H1 (cell line): ENCODE measurements around the gene ALS2CL. TPM values are rescaled to one million over a fixed set of nuclear protein-coding genes. Genes with fewer than 3 reads are reported as not detected.
A peak's percentile ranks its signal among the peaks of the same experiment; 100 is the strongest.

Source experiments
- CTCF ChIA-PET: fragments of 300-600 bp; sonication (Branson Sonifier 250); formaldehyde crosslinking; loops from one replicate; lab custom pipeline; 2021; ENCODE audit not compliant: partially characterized antibody; lab: Charles Lee
- POLR2A ChIA-PET: fragments of 300-600 bp; sonication (Branson Sonifier 250); formaldehyde crosslinking; loops from one replicate; lab custom pipeline; 2021; ENCODE audit warnings: inconsistent platforms; ENCODE audit not compliant: partially characterized antibody; lab: Charles Lee
- DNase-seq, 2 experiments: peaks; one replicate each; pipeline versions ENCODE4 v3.0.0 to v3.0.0-alpha.2; 2010 to 2022; ENCODE audit warnings: low spot score in 2 of 2, low read depth in 1 of 2, mixed read lengths in 1 of 2
- FAIRE-seq: peaks from 2 replicates; lab custom pipeline; 2011; peaks lifted over from hg19 to GRCh38; lab: Jason Lieb, UNC
- H2AFZ ChIP-seq: 2 replicates; pipeline ENCODE4 v1.8.1; 2012; ENCODE audit warnings: low read length, inconsistent platforms
- H2AK5ac ChIP-seq: 2 replicates; pipeline ENCODE4 v1.6.1; 2013; ENCODE audit warnings: low read depth, low read length
- H2BK120ac ChIP-seq: replicated peaks from 2 replicates; pipeline ENCODE3; 2013; ENCODE audit warnings: low read depth, low read length, inconsistent platforms
- H2BK12ac ChIP-seq: 2 replicates; pipeline ENCODE4 v1.6.1; 2013; ENCODE audit warnings: low read depth, low read length
- H2BK15ac ChIP-seq: 2 replicates; pipeline ENCODE4 v1.6.1; 2013; ENCODE audit warnings: low read length
- H2BK20ac ChIP-seq: 2 replicates; pipeline ENCODE4 v1.6.1; 2013; ENCODE audit warnings: low read length
- H2BK5ac ChIP-seq: 2 replicates; pipeline ENCODE4 v1.6.1; 2013; ENCODE audit warnings: low read depth, low read length
- H3K14ac ChIP-seq: 2 replicates; pipeline ENCODE4 v1.6.1; 2013; ENCODE audit warnings: inconsistent platforms; ENCODE audit not compliant: insufficient read length
- H3K18ac ChIP-seq: 2 replicates; pipeline ENCODE4 v1.6.1; 2013; ENCODE audit warnings: low read length; ENCODE audit errors: extremely low read depth
- H3K23ac ChIP-seq: 2 replicates; pipeline ENCODE4 v1.6.1; 2013; ENCODE audit warnings: inconsistent platforms; ENCODE audit not compliant: insufficient read length
- H3K23me2 ChIP-seq: 2 replicates; pipeline ENCODE4 v1.6.1; 2013; ENCODE audit warnings: low read depth, low read length
- H3K27ac ChIP-seq: 2 replicates; pipeline ENCODE4 v1.6.1; 2011; ENCODE audit warnings: low read depth, low read length, inconsistent platforms
- H3K27me3 ChIP-seq, 4 experiments: replicated peaks in 1 of 4; 1 replicate in 1 of 4; 2 replicates in 3 of 4; pipeline versions ENCODE4 v1.6.1 to v1.8.1; 2011 to 2013; ENCODE audit warnings: low read length in 3 of 4, mild to moderate bottlenecking in 3 of 4, inconsistent platforms in 2 of 4, mixed read lengths in 2 of 4, moderate library complexity in 1 of 4; ENCODE audit not compliant: control insufficient read depth in 3 of 4, insufficient read depth in 3 of 4; ENCODE audit errors: extremely low read depth in 1 of 4
- H3K36me3 ChIP-seq, 4 experiments: 2 replicates each; pipeline versions ENCODE4 v1.6.1 to v1.8.1; 2011 to 2013; ENCODE audit warnings: mild to moderate bottlenecking in 4 of 4, low read length in 3 of 4, moderate library complexity in 2 of 4, control low read depth in 1 of 4, inconsistent platforms in 1 of 4; ENCODE audit not compliant: insufficient read depth in 4 of 4, control insufficient read depth in 2 of 4
- H3K4ac ChIP-seq: replicated peaks from 2 replicates; pipeline ENCODE3; 2013; ENCODE audit warnings: low read length, low read depth, mixed read lengths, inconsistent platforms; ENCODE audit not compliant: insufficient read length
- H3K4me1 ChIP-seq, 4 experiments: replicated peaks in 1 of 4; 1 replicate in 1 of 4; 2 replicates in 3 of 4; pipeline versions ENCODE4 v1.6.1 to v1.8.1; 2011 to 2013; ENCODE audit warnings: low read length in 3 of 4, inconsistent platforms in 2 of 4, mixed read lengths in 1 of 4; ENCODE audit not compliant: insufficient read depth in 4 of 4, control insufficient read depth in 3 of 4
- H3K4me2 ChIP-seq, 2 experiments: 2 replicates each; pipeline versions ENCODE4 v1.6.1 to v1.8.1; 2011 to 2013; ENCODE audit warnings: low read depth in 2 of 2, low read length in 2 of 2, control low read depth in 1 of 2, inconsistent platforms in 1 of 2, mild to moderate bottlenecking in 1 of 2; ENCODE audit not compliant: insufficient read depth in 1 of 2
- H3K4me3 ChIP-seq, 4 experiments: fragments of 200-600, 300-600 bp in 1 of 4; sonication (generic), shearing (Covaris generic), sonication (Bioruptor Twin) in 1 of 4; 2 replicates each; pipeline versions ENCODE4 v1.5.1 to v1.8.1; 2011 to 2016; ENCODE audit warnings: low read length in 4 of 4, low read depth in 3 of 4, control low read depth in 2 of 4, inconsistent platforms in 2 of 4, mild to moderate bottlenecking in 2 of 4, mixed read lengths in 1 of 4, moderate library complexity in 1 of 4; ENCODE audit not compliant: insufficient read depth in 2 of 4; ENCODE audit errors: extremely low read depth in 1 of 4
- H3K56ac ChIP-seq: replicated peaks from 2 replicates; pipeline ENCODE3; 2013; ENCODE audit warnings: low read depth, mild to moderate bottlenecking, mixed read lengths, low read length, inconsistent platforms; ENCODE audit not compliant: insufficient read length
- H3K79me1 ChIP-seq: 2 replicates; pipeline ENCODE4 v1.6.1; 2013; ENCODE audit warnings: low read depth, low read length, control low read depth
- H3K79me2 ChIP-seq, 2 experiments: 2 replicates each; pipeline versions ENCODE4 v1.6.1 to v1.8.1; 2012 to 2013; ENCODE audit warnings: low read length in 2 of 2, mild to moderate bottlenecking in 2 of 2, inconsistent platforms in 1 of 2; ENCODE audit not compliant: insufficient read depth in 2 of 2, control insufficient read depth in 1 of 2
- H3K9ac ChIP-seq, 4 experiments: replicated peaks in 1 of 4; 1 replicate in 1 of 4; 2 replicates in 3 of 4; pipeline versions ENCODE4 v1.6.1 to v1.8.1; 2011 to 2013; ENCODE audit warnings: low read depth in 3 of 4, low read length in 3 of 4, control low read depth in 2 of 4, mild to moderate bottlenecking in 2 of 4, moderate library complexity in 2 of 4, inconsistent platforms in 1 of 4; ENCODE audit errors: extremely low read depth in 1 of 4
- H3K9me3 ChIP-seq, 2 experiments: 2 replicates each; pipeline versions ENCODE4 v1.6.1 to v1.8.1; 2012 to 2013; ENCODE audit warnings: mild to moderate bottlenecking in 2 of 2, moderate library complexity in 2 of 2, control low read depth in 1 of 2, inconsistent platforms in 1 of 2, low read depth in 1 of 2, low read length in 1 of 2, mixed read lengths in 1 of 2; ENCODE audit not compliant: insufficient read depth in 2 of 2
- H4K20me1 ChIP-seq, 2 experiments: replicated peaks in 1 of 2; 2 replicates each; pipeline versions ENCODE3 to v1.8.1; 2011 to 2013; ENCODE audit warnings: inconsistent platforms in 2 of 2, low read length in 2 of 2, mild to moderate bottlenecking in 1 of 2; ENCODE audit not compliant: insufficient read depth in 2 of 2, control insufficient read depth in 1 of 2
- H4K5ac ChIP-seq: 2 replicates; pipeline ENCODE4 v1.6.1; 2013; ENCODE audit warnings: low read length, low read depth, mixed read lengths, inconsistent platforms; ENCODE audit not compliant: insufficient read length
- H4K8ac ChIP-seq: 2 replicates; pipeline ENCODE4 v1.8.0; 2013; ENCODE audit warnings: mild to moderate bottlenecking, moderate library complexity, low read length, inconsistent platforms; ENCODE audit not compliant: insufficient read depth; ENCODE audit errors: extremely low read depth
- H4K91ac ChIP-seq: replicated peaks from 2 replicates; pipeline ENCODE3; 2013; ENCODE audit warnings: low read length, mixed read lengths, inconsistent platforms; ENCODE audit not compliant: insufficient read length
- CTCF ChIP-seq, 3 experiments: IDR thresholded peaks; 1 replicate in 2 of 3; 2 replicates in 1 of 3; pipeline versions ENCODE4 v1.5.1 to v1.6.1; 2011; ENCODE audit warnings: low read length in 3 of 3, mild to moderate bottlenecking in 3 of 3, inconsistent platforms in 2 of 3, low read depth in 1 of 3, moderate library complexity in 1 of 3; ENCODE audit not compliant: insufficient read depth in 1 of 3; ENCODE audit errors: control extremely low read depth in 1 of 3
- POLR2AphosphoS5 ChIP-seq: IDR thresholded peaks from 2 replicates; pipeline ENCODE4 v1.6.1; 2011; ENCODE audit warnings: low read depth, low read length
- RAD21 ChIP-seq, 2 experiments: IDR thresholded peaks in 1 of 2; conservative IDR thresholded peaks in 1 of 2; 2 replicates each; pipeline ENCODE4 v1.6.1; 2011; ENCODE audit warnings: low read depth in 2 of 2, low read length in 2 of 2, improper control_type of control experiment in 1 of 2, inconsistent platforms in 1 of 2, mild to moderate bottlenecking in 1 of 2, moderate library complexity in 1 of 2
- WGBS, 2 experiments: shearing (Covaris generic) in 1 of 2; methylation state at CpG; one replicate each; pipeline versions ENCODE4 v1.1.6 to v1.1.7; 2013 to 2015; ENCODE audit warnings: low lambda C conversion rate in 2 of 2, mixed read lengths in 2 of 2, inconsistent platforms in 1 of 2, low coverage in 1 of 2, missing lambda C conversion rate in 1 of 2; ENCODE audit not compliant: insufficient replicate concordance in 2 of 2, insufficient coverage in 1 of 2, insufficient read length in 1 of 2; ENCODE audit errors: extremely low coverage in 1 of 2, missing lambda C conversion rate in 1 of 2; 5-methylcytosine and 5-hydroxymethylcytosine counted together
- polyA plus RNA-seq, 7 experiments: library from polyadenylated mRNA; depleted of rRNA in 3 of 7; stranded (reverse) in 5 of 7; unstranded in 2 of 7; fragments of >200 nt in 5 of 7; fragments of 200-250 nt in 2 of 7; gene quantifications; 1 replicate in 5 of 7; 2 replicates in 1 of 7; 4 replicates in 1 of 7; pipeline versions ENCODE4 v1.2.1 to v1.2.3, GENCODE V29; 2011 to 2013; ENCODE audit warnings: missing spikeins in 2 of 7, mixed read lengths in 2 of 7
- total RNA-seq: library from RNA; stranded (reverse); fragmentation: NEBNext Ultra II Directional; extraction: Animal tissue kit (Norgen Biotek cat#: 25700); gene quantifications from 2 replicates; pipeline ENCODE4 v1.2.1, GENCODE V29; 2021

Gene ALS2CL
- total and polyA plus RNA-seq, 2 of the 8 experiments (the other 6 are each of a cell fraction or from before 2014, with no cell fraction given) = 4.8 to 5.4 TPM

- Histone ChIP-seq H3K14ac (no peak overlapping the region), H3K79me2 (no peaks in the 10 kb centered on the region), H3K36me3 (no peaks in the 10 kb centered on the region), H3K27ac (no peak overlapping the region), H2BK20ac (0 out of 2 replicates have a peak overlapping the region, but pooled peaks have one; percentile 48), H2AK5ac (no peak overlapping the region), H2BK120ac (no peak overlapping the region), H2AFZ (no peak overlapping the region), H3K27me3 (no peaks in the 10 kb centered on the region), H3K9ac (no peak overlapping the region), H4K5ac (no peak overlapping the region), H3K4ac (no peak overlapping the region), H3K4me1 (no peaks in the 10 kb centered on the region), H4K20me1 (peaks cover 0 to 1% of the 10 kb centered on the region in 2 experiments), H3K79me1 (no peaks in the 10 kb centered on the region), H3K56ac (no peak overlapping the region), H4K91ac (no peak overlapping the region), H2BK15ac (no peak overlapping the region), H3K4me2 (no peak overlapping the region), H2BK5ac (no peak overlapping the region), H3K23me2 (no peaks in the 10 kb centered on the region), H3K4me3 (no peak overlapping the region), H3K23ac (no peak overlapping the region), H3K9me3 (no peaks in the 10 kb centered on the region), H2BK12ac (0 out of 2 replicates have a peak overlapping the region, but pooled peaks have one; percentile 14), H4K8ac (peak overlapping the region; percentile 72; the same call in 1 of the 2 replicates), H3K18ac (no peak overlapping the region)
- 81% methylated on average over 9 of the region's 9 CpGs; no CpG with 5 or more reads in 1 of the 2 experiments for WGBS, 2 experiments
- FAIRE-seq = no peak
- TF ChIP-seq CTCF (IDR thresholded peaks at IDR 0.05; ENCODE audit: control extremely low read depth in 1 of 3, insufficient read depth in 1 of 3, low read depth in 1 of 3, low read length in 3 of 3) (peak in 1 of 3 experiments; percentile 10; a peak in 1 of 4 replicates), RAD21 (IDR thresholded peaks at IDR 0.05 in 1 of 2, conservative IDR thresholded peaks at IDR 0.05 in 1 of 2; ENCODE audit: low read depth in 2 of 2, low read length in 2 of 2) (peak in 1 of 2 experiments; percentile 27; a peak in 1 of 4 replicates), POLR2AphosphoS5 (no peak)
- CTCF ChIA-PET = interaction anchor here (1.4 kb wide), 2 partner anchors 17 to 112 kb away, joined by 3 to 5 read pairs; no protein-coding TSS in a partner anchor
- POLR2A ChIA-PET = no interaction called here
- no peak for DNase-seq
Measured at GRCh38 chr3:46733026-46733800, 39.7 kb upstream of the ALS2CL start.
